GM12878 (cell line): ENCODE results near the gene REM2. TPM values are rescaled to one million over a fixed set of nuclear protein-coding genes. Genes with fewer than 3 reads are reported as not detected.

Source experiments
- ATAC-seq: fragments of 200-7000 bp; cut with Tn5 transposase; 3 replicates; pipeline ENCODE4 v1.9.1; 2020; ENCODE audit warnings: mild to moderate bottlenecking, moderate library complexity
- BruUV-seq: library from RNA; stranded (reverse); fragments of 400-500 nt; replicated peaks from 2 replicates; lab custom pipeline; 2021; lab: Mats Ljungman, UMichigan
- CTCF ChIA-PET: fragments of 300-600 bp; sonication (Branson Sonifier 250); formaldehyde crosslinking; extraction: SDS; loops from one replicate; lab custom pipeline; 2021; ENCODE audit warnings: inconsistent platforms; lab: Yijun Ruan, JAX
- POLR2A ChIA-PET: fragments of 350-600 bp; formaldehyde crosslinking; extraction: SDS; loops from one replicate; lab custom pipeline; 2021; ENCODE audit warnings: inconsistent platforms; lab: Charles Lee
- RAD21 ChIA-PET: fragments of 300-600 bp; sonication (Branson Sonifier 250); formaldehyde crosslinking; loops from one replicate; lab custom pipeline; 2023; ENCODE audit warnings: antibody characterized with exemption; ENCODE audit not compliant: unreplicated experiment; lab: Charles Lee
- SMC1A ChIA-PET: fragments of 300-600 bp; sonication (Branson Sonifier 250); formaldehyde crosslinking; loops from one replicate; lab custom pipeline; 2023; ENCODE audit not compliant: unreplicated experiment, uncharacterized antibody; lab: Charles Lee
- DNase-seq: peaks from one replicate; pipeline ENCODE4 v3.0.0-alpha.2; 2011; ENCODE audit warnings: low read depth, low spot score
- FAIRE-seq: peaks from 3 replicates; lab custom pipeline; 2011; peaks lifted over from hg19 to GRCh38; lab: Jason Lieb, UNC
- H2AFZ ChIP-seq: 2 replicates; pipeline ENCODE4 v1.6.0; 2011; ENCODE audit warnings: low read depth, low read length, control low read depth; ENCODE audit not compliant: control insufficient read depth
- H3K27ac ChIP-seq: 2 replicates; pipeline ENCODE4 v1.5.1; 2011; ENCODE audit warnings: control low read depth; ENCODE audit not compliant: control insufficient read depth, insufficient read depth
- H3K27me3 ChIP-seq, 2 experiments: replicated peaks in 1 of 2; 2 replicates each; pipeline versions ENCODE4 v1.6.0 to v1.6.1; 2011; ENCODE audit warnings: low read length in 1 of 2; ENCODE audit not compliant: control insufficient read depth in 2 of 2, insufficient read depth in 2 of 2
- H3K36me3 ChIP-seq, 2 experiments: 2 replicates each; pipeline ENCODE4 v1.5.1; 2011; ENCODE audit warnings: low read length in 1 of 2; ENCODE audit not compliant: control insufficient read depth in 2 of 2, insufficient read depth in 2 of 2
- H3K4me1 ChIP-seq: 2 replicates; pipeline ENCODE4 v1.6.1; 2011; ENCODE audit warnings: mild to moderate bottlenecking, low read length, moderate library complexity, mixed read lengths; ENCODE audit not compliant: control insufficient read depth, insufficient read depth
- H3K4me2 ChIP-seq: 2 replicates; pipeline ENCODE4 v1.6.0; 2011; ENCODE audit warnings: control low read depth; ENCODE audit not compliant: control insufficient read depth, insufficient read depth
- H3K4me3 ChIP-seq: fragments of 200-600 bp; sonication (generic); 2 replicates; pipeline ENCODE4 v1.5.1; 2016
- H3K79me2 ChIP-seq: 2 replicates; pipeline ENCODE4 v1.6.0; 2011; ENCODE audit warnings: low read length; ENCODE audit not compliant: control insufficient read depth, insufficient read depth
- H3K9ac ChIP-seq: 2 replicates; pipeline ENCODE4 v1.8.0; 2011; ENCODE audit warnings: low read length, control low read depth, mixed read lengths; ENCODE audit not compliant: control insufficient read depth, insufficient read depth
- H3K9me3 ChIP-seq: replicated peaks from 3 replicates; pipeline ENCODE4 v1.5.1; 2011; ENCODE audit warnings: mild to moderate bottlenecking, low read length; ENCODE audit not compliant: control insufficient read depth, insufficient read depth
- H4K20me1 ChIP-seq: 2 replicates; pipeline ENCODE4 v1.6.0; 2011; ENCODE audit not compliant: control insufficient read depth, insufficient read depth
- ETV6 ChIP-seq, 2 experiments: fragments of 450-650 bp in 1 of 2; IDR thresholded peaks in 1 of 2; conservative IDR thresholded peaks in 1 of 2; 2 replicates each; pipeline ENCODE4 v1.6.1; 2014; ENCODE audit warnings: antibody characterized with exemption in 1 of 2, borderline replicate concordance in 1 of 2, low read depth in 1 of 2, mild to moderate bottlenecking in 1 of 2, moderate library complexity in 1 of 2
- FOXM1 ChIP-seq: IDR thresholded peaks from 2 replicates; pipeline ENCODE4 v1.6.1; 2012; ENCODE audit warnings: low read depth, mild to moderate bottlenecking, inconsistent platforms, low read length, moderate library complexity
- MEF2A ChIP-seq: IDR thresholded peaks from 2 replicates; pipeline ENCODE4 v1.6.1; 2011; ENCODE audit warnings: low read depth, mild to moderate bottlenecking, low read length, moderate library complexity; ENCODE audit not compliant: insufficient read depth
- NR2C2 ChIP-seq: IDR thresholded peaks from 2 replicates; pipeline ENCODE4 v1.6.1; 2011; ENCODE audit warnings: borderline replicate concordance, low read depth; ENCODE audit not compliant: control insufficient read depth, insufficient read length
- NRF1 ChIP-seq: conservative IDR thresholded peaks from 2 replicates; pipeline ENCODE4 v1.6.1; 2011; ENCODE audit warnings: mild to moderate bottlenecking, low read depth, low read length, improper control_type of control experiment
- RBBP5 ChIP-seq: fragments of 200-600 bp; sonication (generic); conservative IDR thresholded peaks from 2 replicates; pipeline ENCODE4 v1.6.1; 2016
- SMC3 ChIP-seq: IDR thresholded peaks from 2 replicates; pipeline ENCODE4 v1.6.1; 2011; ENCODE audit warnings: low read length, improper control_type of control experiment, borderline replicate concordance
- SP1 ChIP-seq: IDR thresholded peaks from one replicate; pipeline ENCODE4 v1.6.1; 2011; ENCODE audit warnings: low read depth, low read length
- ZNF274 ChIP-seq: IDR thresholded peaks from one replicate; pipeline ENCODE4 v1.8.0; 2011; ENCODE audit not compliant: insufficient read length, insufficient read depth
- WGBS: methylation state at CpG from one replicate; pipeline ENCODE4 v1.1.6; 2016; ENCODE audit warnings: low lambda C conversion rate; ENCODE audit not compliant: insufficient replicate concordance, insufficient coverage; ENCODE audit errors: missing lambda C conversion rate; 5-methylcytosine and 5-hydroxymethylcytosine counted together
- in situ Hi-C: fragments of 300-500 bp; cut with MboI; formaldehyde crosslinking; loops from 9 replicates; pipeline ENCODE4 v1.14.3; 2018; ENCODE audit warnings: mixed read lengths
- intact Hi-C: fragments of 100-400 bp; cut with micrococcal nuclease; formaldehyde crosslinking; loops from one replicate; pipeline ENCODE4 v1.14.2; 2022; ENCODE audit not compliant: unreplicated experiment
- polyA plus RNA-seq, 11 experiments: library from polyadenylated mRNA; depleted of rRNA in 4 of 11; unstranded in 6 of 11; stranded (reverse) in 5 of 11; fragments of >200 nt; fragmentation: Nextera tagmentation in 4 of 11; fragmentation: Illumina TruSeq in 1 of 11; extraction: Ambion mirVana in 4 of 11; extraction: Trizol in 1 of 11; gene quantifications; 1 replicate in 1 of 11; 2 replicates in 10 of 11; pipeline versions ENCODE4 v1.2.1 to v1.2.3, GENCODE V29; 2011 to 2016; ENCODE audit warnings: inconsistent platforms in 2 of 11, missing spikeins in 2 of 11, low read depth in 1 of 11
- total RNA-seq, 4 experiments: library from RNA; depleted of rRNA in 3 of 4; stranded (reverse); fragments of >200 nt in 3 of 4; fragmentation: Illumina TruSeq in 1 of 4; extraction: Trizol in 1 of 4; gene quantifications; 2 replicates each; pipeline versions ENCODE4 v1.2.1 to v1.2.3, GENCODE V29; 2013 to 2021
- TF ChIP-seq, protein P1 (sequence below): IDR thresholded peaks from 2 replicates; pipeline ENCODE4 v1.6.1; 2012; ENCODE audit warnings: low read depth, low read length, improper control_type of control experiment
- TF ChIP-seq, protein P2 (sequence below): fragments of 450-650 bp; IDR thresholded peaks from 2 replicates; pipeline ENCODE4 v1.6.1; 2017; ENCODE audit warnings: mild to moderate bottlenecking, moderate library complexity

Gene REM2
- total and polyA plus RNA-seq, 10 of the 15 experiments (the other 5 are each of a cell fraction or from before 2014, with no cell fraction given) = 0.27 to 1.5 (median 0.83) TPM

DNA sequence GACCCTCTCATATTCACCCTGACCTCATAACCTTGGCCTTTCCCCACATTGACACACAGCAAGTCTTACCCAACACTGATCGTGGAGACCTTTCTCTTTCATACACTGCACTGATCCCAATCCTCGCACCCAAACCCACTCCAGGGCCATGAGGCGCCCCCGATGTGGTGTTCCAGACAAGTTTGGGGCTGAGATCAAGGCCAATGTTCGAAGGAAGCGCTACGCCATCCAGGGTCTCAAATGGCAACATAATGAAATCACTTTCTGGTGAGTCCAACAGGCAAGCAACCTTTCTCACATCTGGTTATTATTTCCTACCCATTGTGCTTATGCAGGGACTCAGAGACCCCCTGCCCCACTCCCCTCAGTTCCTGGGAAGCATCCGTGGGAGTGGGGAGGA is 41.3 kb upstream of the REM2 start:
- POLR2A ChIA-PET = no interaction called here
- RAD21 ChIA-PET = no interaction called here
- Histone ChIP-seq H3K9ac (no peak overlapping the region), H3K27ac (no peak overlapping the region), H2AFZ (no peak overlapping the region), H3K4me1 (peaks cover 21% of the 10 kb centered on the region), H3K9me3 (no peaks in the 10 kb centered on the region), H3K4me2 (no peak overlapping the region), H3K4me3 (no peak overlapping the region), H3K36me3 (no peaks in the 10 kb centered on the region), H3K79me2 (no peaks in the 10 kb centered on the region), H4K20me1 (no peaks in the 10 kb centered on the region), H3K27me3 (no peaks in the 10 kb centered on the region)
- 61% methylated on average over 8 of the region's 8 CpGs for WGBS
- in situ Hi-C loops = loop anchor here (10.0 kb wide), 1 partner anchor 527 kb away; no protein-coding TSS in a partner anchor
- intact Hi-C loops = no loop called here
- SMC1A ChIA-PET = interaction anchor here (1.3 to 2.0 kb wide), 3 partner anchors 10 to 19 kb away, joined by 4 to 5 read pairs (median 4); no protein-coding TSS in a partner anchor
- TF ChIP-seq, protein P1, sequence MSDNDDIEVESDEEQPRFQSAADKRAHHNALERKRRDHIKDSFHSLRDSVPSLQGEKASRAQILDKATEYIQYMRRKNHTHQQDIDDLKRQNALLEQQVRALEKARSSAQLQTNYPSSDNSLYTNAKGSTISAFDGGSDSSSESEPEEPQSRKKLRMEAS = no peak
- no TSS peak for BruUV-seq
- CTCF ChIA-PET = interaction anchor here (0.9 to 1.7 kb wide), 3 partner anchors 11 to 19 kb away, joined by 3 to 15 read pairs (median 9); no protein-coding TSS in a partner anchor
- FAIRE-seq (no peak), ATAC-seq (no peak), DNase-seq (no peak)

DNA sequence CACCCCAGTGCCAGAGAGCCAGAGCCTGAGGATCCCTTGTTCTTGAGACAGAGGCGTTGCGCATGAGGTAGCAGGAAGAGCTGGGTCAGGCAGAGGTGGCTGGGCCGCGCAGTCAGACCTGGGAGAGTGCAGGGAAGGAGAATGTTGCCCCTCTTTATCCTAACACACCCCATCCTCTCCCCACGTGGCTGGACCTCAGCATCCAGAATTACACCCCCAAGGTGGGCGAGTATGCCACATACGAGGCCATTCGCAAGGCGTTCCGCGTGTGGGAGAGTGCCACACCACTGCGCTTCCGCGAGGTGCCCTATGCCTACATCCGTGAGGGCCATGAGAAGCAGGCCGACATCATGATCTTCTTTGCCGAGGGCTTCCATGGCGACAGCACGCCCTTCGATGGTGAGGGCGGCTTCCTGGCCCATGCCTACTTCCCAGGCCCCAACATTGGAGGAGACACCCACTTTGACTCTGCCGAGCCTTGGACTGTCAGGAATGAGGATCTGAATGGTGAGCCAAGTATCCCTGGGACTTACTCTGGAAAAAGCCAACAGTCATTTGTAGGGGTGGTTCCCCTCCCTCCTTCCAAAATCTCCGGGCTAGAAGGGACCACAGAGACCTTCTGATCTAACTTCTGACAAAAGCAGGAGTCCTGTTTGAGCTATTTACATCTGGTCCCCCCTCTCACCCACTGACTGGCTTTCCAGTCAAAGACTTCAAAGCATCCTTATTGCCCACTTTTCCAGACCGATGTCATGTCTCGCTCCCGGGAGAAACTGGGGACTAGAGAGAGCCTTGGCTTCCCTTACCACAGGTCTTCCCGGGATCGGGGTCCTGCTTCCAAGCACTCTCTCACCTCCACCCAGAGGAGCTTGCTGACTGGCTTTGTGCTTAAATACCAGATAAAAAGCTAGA is 40.6 kb upstream of the REM2 start:
- Histone ChIP-seq H4K20me1 (no peaks in the 10 kb centered on the region), H3K27me3 (no peaks in the 10 kb centered on the region), H2AFZ (no peak overlapping the region), H3K36me3 (no peaks in the 10 kb centered on the region), H3K9ac (no peak overlapping the region), H3K27ac (no peak overlapping the region), H3K79me2 (no peaks in the 10 kb centered on the region), H3K4me1 (peaks cover 21% of the 10 kb centered on the region), H3K4me3 (no peak overlapping the region), H3K9me3 (no peaks in the 10 kb centered on the region), H3K4me2 (no peak overlapping the region)
- ATAC-seq (no peak), DNase-seq (no peak), FAIRE-seq (no peak)
- intact Hi-C loops = no loop called here
- 82% methylated on average over 28 of the region's 28 CpGs for WGBS
- no TSS peak for BruUV-seq
- CTCF ChIA-PET = interaction anchor here (0.6 to 1.0 kb wide), 2 partner anchors 14 to 215 kb away, joined by 3 read pairs; no protein-coding TSS in a partner anchor
- SMC1A ChIA-PET = no interaction called here
- RAD21 ChIA-PET = no interaction called here
- in situ Hi-C loops = loop anchor here (10.0 kb wide), 1 partner anchor 528 kb away; no protein-coding TSS in a partner anchor
- POLR2A ChIA-PET = interaction anchor here (0.9 kb wide), 1 partner anchor 12 kb away, joined by 3 read pairs; the partner anchor contains the start of gene MRPL52
- TF ChIP-seq, protein P2, sequence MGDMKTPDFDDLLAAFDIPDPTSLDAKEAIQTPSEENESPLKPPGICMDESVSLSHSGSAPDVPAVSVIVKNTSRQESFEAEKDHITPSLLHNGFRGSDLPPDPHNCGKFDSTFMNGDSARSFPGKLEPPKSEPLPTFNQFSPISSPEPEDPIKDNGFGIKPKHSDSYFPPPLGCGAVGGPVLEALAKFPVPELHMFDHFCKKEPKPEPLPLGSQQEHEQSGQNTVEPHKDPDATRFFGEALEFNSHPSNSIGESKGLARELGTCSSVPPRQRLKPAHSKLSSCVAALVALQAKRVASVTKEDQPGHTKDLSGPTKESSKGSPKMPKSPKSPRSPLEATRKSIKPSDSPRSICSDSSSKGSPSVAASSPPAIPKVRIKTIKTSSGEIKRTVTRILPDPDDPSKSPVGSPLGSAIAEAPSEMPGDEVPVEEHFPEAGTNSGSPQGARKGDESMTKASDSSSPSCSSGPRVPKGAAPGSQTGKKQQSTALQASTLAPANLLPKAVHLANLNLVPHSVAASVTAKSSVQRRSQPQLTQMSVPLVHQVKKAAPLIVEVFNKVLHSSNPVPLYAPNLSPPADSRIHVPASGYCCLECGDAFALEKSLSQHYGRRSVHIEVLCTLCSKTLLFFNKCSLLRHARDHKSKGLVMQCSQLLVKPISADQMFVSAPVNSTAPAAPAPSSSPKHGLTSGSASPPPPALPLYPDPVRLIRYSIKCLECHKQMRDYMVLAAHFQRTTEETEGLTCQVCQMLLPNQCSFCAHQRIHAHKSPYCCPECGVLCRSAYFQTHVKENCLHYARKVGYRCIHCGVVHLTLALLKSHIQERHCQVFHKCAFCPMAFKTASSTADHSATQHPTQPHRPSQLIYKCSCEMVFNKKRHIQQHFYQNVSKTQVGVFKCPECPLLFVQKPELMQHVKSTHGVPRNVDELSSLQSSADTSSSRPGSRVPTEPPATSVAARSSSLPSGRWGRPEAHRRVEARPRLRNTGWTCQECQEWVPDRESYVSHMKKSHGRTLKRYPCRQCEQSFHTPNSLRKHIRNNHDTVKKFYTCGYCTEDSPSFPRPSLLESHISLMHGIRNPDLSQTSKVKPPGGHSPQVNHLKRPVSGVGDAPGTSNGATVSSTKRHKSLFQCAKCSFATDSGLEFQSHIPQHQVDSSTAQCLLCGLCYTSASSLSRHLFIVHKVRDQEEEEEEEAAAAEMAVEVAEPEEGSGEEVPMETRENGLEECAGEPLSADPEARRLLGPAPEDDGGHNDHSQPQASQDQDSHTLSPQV = no peak
- TF ChIP-seq FOXM1 (no peak), ZNF274 (no peak), MEF2A (no peak), SMC3 (no peak), RBBP5 (no peak), ETV6 (conservative IDR thresholded peaks at IDR 0.05 in 1 of 2, IDR thresholded peaks at IDR 0.05 in 1 of 2; ENCODE audit: borderline replicate concordance in 1 of 2, low read depth in 1 of 2) (no peak), NRF1 (no peak), SP1 (no peak), NR2C2 (no peak)
